Upper lobe of left lung (tissue), 6 donors: ENCODE data around the gene PEX11G. TPM values are rescaled to one million over a fixed set of nuclear protein-coding genes. Genes with fewer than 3 reads are reported as not detected.

Experiments used
- ATAC-seq, 2 donors: fragments of 200-7000 bp; cut with Tn5 transposase; one replicate each; pipeline ENCODE4 v1.9.1; 2022; ENCODE audit warnings: mild to moderate bottlenecking in 2 of 2, moderate library complexity in 2 of 2; ENCODE audit not compliant: low FRiP score in 2 of 2
- DNase-seq, 2 donors: peaks; one replicate each; pipeline ENCODE4 v3.0.0-alpha.2; 2019 to 2020
- H3K27ac ChIP-seq, 4 donors: fragments of 200-600 bp; sonication (generic); one replicate each; pipeline ENCODE4 v1.5.1; 2016 to 2019
- H3K27me3 ChIP-seq, 4 donors: fragments of 200-600 bp; sonication (generic); one replicate each; pipeline ENCODE4 v1.5.1; 2017 to 2019
- H3K36me3 ChIP-seq, 4 donors: fragments of 200-600 bp; sonication (generic); one replicate each; pipeline ENCODE4 v1.5.1; 2016 to 2019
- H3K4me1 ChIP-seq, 4 donors: fragments of 200-600 bp; sonication (generic); one replicate each; pipeline ENCODE4 v1.5.1; 2018 to 2019
- H3K4me3 ChIP-seq, 4 donors: fragments of 200-600 bp; sonication (generic); one replicate each; pipeline ENCODE4 v1.5.1; 2017 to 2019; ENCODE audit warnings: mild to moderate bottlenecking in 2 of 4, moderate library complexity in 1 of 4
- H3K9me3 ChIP-seq, 4 donors: fragments of 200-600 bp; sonication (generic); one replicate each; pipeline ENCODE4 v1.5.1; 2018 to 2019
- EP300 ChIP-seq, 4 donors: sonication (generic); formaldehyde crosslinking; IDR thresholded peaks; one replicate each; pipeline ENCODE4 v1.5.1; 2017; ENCODE audit warnings: antibody characterized with exemption in 4 of 4, control low read depth in 2 of 4
- POLR2A ChIP-seq, 4 donors: fragments of 450-650 bp; IDR thresholded peaks; one replicate each; pipeline ENCODE4 v1.5.1; 2016 to 2017; ENCODE audit warnings: antibody characterized with exemption in 4 of 4, mild to moderate bottlenecking in 2 of 4
- POLR2AphosphoS5 ChIP-seq, 2 donors: sonication (generic); formaldehyde crosslinking; IDR thresholded peaks; one replicate each; pipeline ENCODE4 v1.5.1; 2017; ENCODE audit warnings: antibody characterized with exemption in 2 of 2
- WGBS, 2 donors: methylation state at CpG; one replicate each; pipeline ENCODE4 v1.1.5; 2017 to 2018; 5-methylcytosine and 5-hydroxymethylcytosine counted together
- total RNA-seq, 6 donors: library from RNA; depleted of rRNA in 4 of 6; stranded (reverse); fragments of >200 nt in 4 of 6; gene quantifications; one replicate each; pipeline versions ENCODE4 v1.1.0 to v1.2.1, GENCODE V29; 2016 to 2021
- TF ChIP-seq, protein P1 (sequence below), 6 experiments: fragments of 450-650 bp in 4 of 6; fragments of 200-600 bp in 2 of 6; sonication (generic) in 2 of 6; IDR thresholded peaks; one replicate each; pipeline ENCODE4 v1.5.1; 2016 to 2019; ENCODE audit warnings: antibody characterized with exemption in 6 of 6
- donor health status: DM: no; HTN: no; CAD: no; lungs with moderate emphysema.
- donor health status: DM: no; HTN: yes; CAD: no; lungs with severe emphysema.

The PEX11G gene
- total RNA-seq, 6 donors from 2014 or later: 2.3 to 9.1 (median 5.4) TPM

DNA sequence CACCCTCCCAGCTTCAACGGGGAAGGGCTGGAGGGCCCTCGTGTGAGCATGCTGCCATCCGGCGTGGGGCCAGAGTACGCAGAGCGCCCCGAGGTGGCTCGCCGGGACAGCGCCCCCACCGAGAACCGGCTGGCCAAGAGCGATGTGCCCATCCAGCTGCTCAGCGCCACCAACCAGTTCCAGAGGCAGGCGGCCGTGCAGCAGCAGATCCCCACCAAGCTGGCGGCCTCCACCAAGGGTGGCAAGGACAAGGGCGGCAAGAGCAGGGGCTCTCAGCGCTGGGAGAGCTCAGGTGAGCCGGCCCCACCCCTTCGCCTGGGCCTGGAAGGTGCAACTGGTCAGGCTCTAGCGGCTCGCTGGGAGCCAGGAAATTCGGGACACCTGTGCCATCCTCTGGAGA is 20.0 kb downstream of the PEX11G start:
- no peak for ATAC-seq
- H3K4me1 ChIP-seq: no peaks in the 10 kb centered on the region
- WGBS, 2 donors: 90 to 91% methylated on average over 4 to 9 of the region's 24 CpGs
- no peaks in the 10 kb centered on the region for H3K9me3 ChIP-seq
- no peaks in the 10 kb centered on the region for H3K27me3 ChIP-seq
- TF ChIP-seq, protein P1, sequence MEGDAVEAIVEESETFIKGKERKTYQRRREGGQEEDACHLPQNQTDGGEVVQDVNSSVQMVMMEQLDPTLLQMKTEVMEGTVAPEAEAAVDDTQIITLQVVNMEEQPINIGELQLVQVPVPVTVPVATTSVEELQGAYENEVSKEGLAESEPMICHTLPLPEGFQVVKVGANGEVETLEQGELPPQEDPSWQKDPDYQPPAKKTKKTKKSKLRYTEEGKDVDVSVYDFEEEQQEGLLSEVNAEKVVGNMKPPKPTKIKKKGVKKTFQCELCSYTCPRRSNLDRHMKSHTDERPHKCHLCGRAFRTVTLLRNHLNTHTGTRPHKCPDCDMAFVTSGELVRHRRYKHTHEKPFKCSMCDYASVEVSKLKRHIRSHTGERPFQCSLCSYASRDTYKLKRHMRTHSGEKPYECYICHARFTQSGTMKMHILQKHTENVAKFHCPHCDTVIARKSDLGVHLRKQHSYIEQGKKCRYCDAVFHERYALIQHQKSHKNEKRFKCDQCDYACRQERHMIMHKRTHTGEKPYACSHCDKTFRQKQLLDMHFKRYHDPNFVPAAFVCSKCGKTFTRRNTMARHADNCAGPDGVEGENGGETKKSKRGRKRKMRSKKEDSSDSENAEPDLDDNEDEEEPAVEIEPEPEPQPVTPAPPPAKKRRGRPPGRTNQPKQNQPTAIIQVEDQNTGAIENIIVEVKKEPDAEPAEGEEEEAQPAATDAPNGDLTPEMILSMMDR (IDR thresholded peaks at IDR 0.05): no peak
- TF ChIP-seq EP300 (IDR thresholded peaks at IDR 0.05): no peak
- no peak for TF ChIP-seq POLR2AphosphoS5 (IDR thresholded peaks at IDR 0.05)
- no peak for TF ChIP-seq POLR2A (IDR thresholded peaks at IDR 0.05)
- H3K4me3 ChIP-seq: no peak overlapping the region
- H3K27ac ChIP-seq: no peak overlapping the region
- peaks cover 29 to 80% (median 75%) of the 10 kb centered on the region in 4 donors for H3K36me3 ChIP-seq
- no peak for DNase-seq

DNA sequence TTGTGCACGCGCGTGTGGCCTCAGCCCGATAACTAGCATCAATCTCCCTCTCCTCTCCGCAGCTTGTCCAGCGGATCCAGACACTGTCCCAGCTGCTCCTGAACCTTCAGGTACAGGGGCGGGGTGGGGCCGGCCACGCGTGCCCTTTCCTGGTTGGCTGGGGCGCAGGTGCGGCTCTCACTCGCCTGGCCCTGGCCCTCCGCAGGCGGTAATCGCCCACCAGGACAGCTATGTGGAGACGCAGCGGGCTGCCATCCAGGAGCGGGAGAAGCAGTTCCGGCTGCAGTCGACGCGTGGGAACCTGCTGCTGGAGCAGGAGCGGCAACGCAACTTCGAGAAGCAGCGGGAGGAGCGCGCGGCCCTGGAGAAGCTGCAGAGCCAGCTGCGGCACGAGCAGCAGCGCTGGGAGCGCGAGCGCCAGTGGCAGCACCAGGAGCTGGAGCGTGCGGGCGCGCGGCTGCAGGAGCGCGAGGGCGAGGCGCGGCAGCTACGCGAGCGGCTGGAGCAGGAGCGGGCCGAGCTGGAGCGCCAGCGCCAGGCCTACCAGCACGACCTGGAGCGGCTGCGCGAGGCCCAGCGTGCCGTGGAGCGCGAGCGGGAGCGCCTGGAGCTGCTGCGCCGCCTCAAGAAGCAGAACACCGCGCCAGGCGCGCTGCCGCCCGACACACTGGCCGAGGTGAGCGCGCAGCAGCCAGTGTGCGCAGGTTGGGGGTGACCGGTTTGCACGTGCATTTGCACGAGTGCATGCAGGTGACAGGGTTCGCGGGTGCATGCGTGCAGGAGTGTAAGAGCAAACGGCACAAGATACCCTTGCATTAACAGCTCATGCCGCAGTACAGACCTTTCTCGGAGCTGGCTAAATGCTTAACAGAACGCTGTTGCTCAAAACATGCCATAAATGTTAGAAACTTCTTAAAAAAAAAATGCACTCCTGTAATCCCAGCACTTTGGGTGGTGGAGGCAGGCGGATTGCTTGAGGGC is 21.5 kb downstream of the PEX11G start:
- Histone ChIP-seq H3K27ac (no peak overlapping the region), H3K4me3 (no peak overlapping the region), H3K27me3 (no peaks in the 10 kb centered on the region), H3K4me1 (no peaks in the 10 kb centered on the region), H3K36me3 (peaks cover 35 to 90% (median 86%) of the 10 kb centered on the region in 4 donors), H3K9me3 (no peaks in the 10 kb centered on the region)
- TF ChIP-seq EP300 (IDR thresholded peaks at IDR 0.05) (no peak), POLR2AphosphoS5 (IDR thresholded peaks at IDR 0.05) (no peak), POLR2A (IDR thresholded peaks at IDR 0.05) (no peak)
- TF ChIP-seq, protein P1 (IDR thresholded peaks at IDR 0.05): no peak
- ATAC-seq (no peak), DNase-seq (peak in 1 of 2 donors; percentile 82)
- 96 to 97% methylated on average over 68 to 73 of the region's 86 CpGs for WGBS, 2 donors

DNA sequence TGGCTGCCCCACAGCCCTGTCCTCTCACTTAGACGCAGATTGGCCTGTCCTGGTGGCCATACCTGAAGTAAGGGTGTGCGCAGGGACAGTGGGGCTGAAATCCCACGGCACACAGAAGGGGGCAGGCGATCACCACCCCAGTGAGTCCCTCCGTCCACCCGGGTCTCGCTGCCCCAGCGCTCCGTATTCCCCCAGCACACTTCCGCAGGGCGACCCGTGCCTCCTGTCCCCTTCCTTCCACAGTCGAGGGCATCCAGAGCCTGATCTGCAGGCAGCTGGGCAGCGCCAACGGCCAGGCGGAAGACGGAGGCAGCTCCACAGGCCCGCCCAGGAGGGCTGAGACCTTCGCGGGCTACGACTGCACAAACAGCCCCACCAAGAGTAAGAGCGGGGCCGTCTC is 25.3 kb downstream of the PEX11G start:
- Histone ChIP-seq H3K9me3 (no peaks in the 10 kb centered on the region), H3K4me1 (no peaks in the 10 kb centered on the region), H3K27ac (no peak overlapping the region), H3K36me3 (peaks cover 33 to 90% (median 88%) of the 10 kb centered on the region in 4 donors), H3K27me3 (no peaks in the 10 kb centered on the region), H3K4me3 (no peak overlapping the region)
- TF ChIP-seq EP300 (IDR thresholded peaks at IDR 0.05): no peak
- no peak for TF ChIP-seq POLR2A (IDR thresholded peaks at IDR 0.05)
- TF ChIP-seq, protein P1 (IDR thresholded peaks at IDR 0.05): no peak
- no peak for TF ChIP-seq POLR2AphosphoS5 (IDR thresholded peaks at IDR 0.05)
- ATAC-seq (no peak), DNase-seq (no peak)
- WGBS, 2 donors: 96 to 98% methylated on average over 4 to 20 of the region's 23 CpGs

DNA sequence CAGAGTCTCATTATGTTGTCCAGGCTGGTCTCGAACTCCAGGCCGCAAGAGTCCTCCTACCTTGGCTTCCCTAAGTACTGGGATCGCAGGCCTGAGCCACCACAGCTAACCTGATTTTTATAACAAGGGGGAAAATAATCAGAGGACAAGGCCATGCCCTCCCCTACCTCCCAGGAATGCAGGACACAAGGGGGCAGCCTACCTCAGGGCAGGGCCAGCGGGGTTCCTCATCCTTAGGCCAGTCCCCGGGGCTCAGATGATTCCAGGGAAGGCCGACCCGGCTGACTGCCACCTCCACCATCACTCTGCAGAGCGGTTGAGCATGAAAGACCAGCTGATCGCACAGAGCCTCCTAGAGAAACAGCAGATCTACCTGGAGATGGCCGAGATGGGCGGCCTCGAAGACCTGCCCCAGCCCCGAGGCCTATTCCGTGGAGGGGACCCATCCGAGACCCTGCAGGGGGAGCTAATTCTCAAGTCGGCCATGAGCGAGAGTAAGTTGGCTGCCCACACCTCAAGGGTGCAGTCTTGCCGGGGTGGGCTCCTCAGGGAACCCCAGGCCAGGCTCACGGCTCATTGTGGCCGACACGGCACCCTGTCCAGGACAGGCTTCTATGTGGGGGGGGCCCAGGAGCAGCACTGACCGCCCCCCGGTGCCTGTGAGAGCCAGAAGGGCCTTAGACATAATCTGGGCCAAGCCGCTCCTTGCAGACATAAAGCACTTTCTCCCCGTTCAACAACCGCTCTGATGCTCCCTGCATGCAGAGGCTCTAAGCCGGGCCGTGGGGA is 26.8 kb downstream of the PEX11G start:
- DNase-seq (peak in 1 of 2 donors; percentile 60), ATAC-seq (no peak)
- WGBS, 2 donors: 86 to 97% methylated on average over 7 to 20 of the region's 28 CpGs
- Histone ChIP-seq H3K4me3 (no peak overlapping the region), H3K9me3 (no peaks in the 10 kb centered on the region), H3K4me1 (no peaks in the 10 kb centered on the region), H3K27ac (no peak overlapping the region), H3K27me3 (no peaks in the 10 kb centered on the region), H3K36me3 (peaks cover 22 to 88% (median 85%) of the 10 kb centered on the region in 4 donors)
- TF ChIP-seq EP300 (IDR thresholded peaks at IDR 0.05): no peak
- TF ChIP-seq, protein P1 (IDR thresholded peaks at IDR 0.05): peak in 1 of 6 experiments; percentile 20
